Upper lobe of left lung (tissue), 4 donors: ENCODE measurements around the gene SGO2.

Experiments used
- CTCF ChIP-seq, 6 experiments: fragments of 450-650 bp in 4 of 6; fragments of 200-600 bp in 2 of 6; sonication (generic) in 2 of 6; IDR thresholded peaks; one replicate each; pipeline ENCODE4 v1.5.1; 2016 to 2019; ENCODE audit warnings: antibody characterized with exemption in 6 of 6
- POLR2A ChIP-seq, 4 donors: fragments of 450-650 bp; IDR thresholded peaks; one replicate each; pipeline ENCODE4 v1.5.1; 2016 to 2017; ENCODE audit warnings: antibody characterized with exemption in 4 of 4, mild to moderate bottlenecking in 2 of 4
- POLR2AphosphoS5 ChIP-seq, 2 donors: sonication (generic); formaldehyde crosslinking; IDR thresholded peaks; one replicate each; pipeline ENCODE4 v1.5.1; 2017; ENCODE audit warnings: antibody characterized with exemption in 2 of 2

- TF ChIP-seq CTCF (IDR thresholded peaks at IDR 0.05) (no peak), POLR2A (IDR thresholded peaks at IDR 0.05) (no peak), POLR2AphosphoS5 (IDR thresholded peaks at IDR 0.05) (no peak)
Observed at GRCh38 chr2:200577027-200577426, 51.0 kb downstream of the SGO2 start.
